BLaER1 (cell line): Measurements from ENCODE around the gene PAPOLG.
A peak's percentile ranks its signal among the peaks of the same experiment; 100 is the strongest.

Experiments
- H3K27ac ChIP-seq: shearing (Covaris generic); formaldehyde crosslinking; 2 replicates; pipeline ENCODE4 v1.8.1; 2022
- H3K27me3 ChIP-seq: shearing (Covaris generic); formaldehyde crosslinking; 2 replicates; pipeline ENCODE4 v1.8.1; 2022
- H3K36me3 ChIP-seq: shearing (Covaris generic); formaldehyde crosslinking; 2 replicates; pipeline ENCODE4 v1.8.1; 2022
- H3K4me1 ChIP-seq: shearing (Covaris generic); formaldehyde crosslinking; 2 replicates; pipeline ENCODE4 v1.8.1; 2022
- H3K4me2 ChIP-seq: shearing (Covaris generic); formaldehyde crosslinking; 2 replicates; pipeline ENCODE4 v1.8.1; 2022
- H3K4me3 ChIP-seq: shearing (Covaris generic); formaldehyde crosslinking; 2 replicates; pipeline ENCODE4 v1.8.1; 2022
- H3K9ac ChIP-seq: shearing (Covaris generic); formaldehyde crosslinking; 2 replicates; pipeline ENCODE4 v1.8.1; 2022
- H3K9me3 ChIP-seq: shearing (Covaris generic); formaldehyde crosslinking; 2 replicates; pipeline ENCODE4 v1.8.1; 2022
- H4K20me1 ChIP-seq: shearing (Covaris generic); formaldehyde crosslinking; 2 replicates; pipeline ENCODE4 v1.8.1; 2022
- Cebpa-rat ChIP-seq: shearing (Covaris generic); IDR thresholded peaks from 2 replicates; pipeline ENCODE4 v1.8.1; 2022

The PAPOLG gene

DNA sequence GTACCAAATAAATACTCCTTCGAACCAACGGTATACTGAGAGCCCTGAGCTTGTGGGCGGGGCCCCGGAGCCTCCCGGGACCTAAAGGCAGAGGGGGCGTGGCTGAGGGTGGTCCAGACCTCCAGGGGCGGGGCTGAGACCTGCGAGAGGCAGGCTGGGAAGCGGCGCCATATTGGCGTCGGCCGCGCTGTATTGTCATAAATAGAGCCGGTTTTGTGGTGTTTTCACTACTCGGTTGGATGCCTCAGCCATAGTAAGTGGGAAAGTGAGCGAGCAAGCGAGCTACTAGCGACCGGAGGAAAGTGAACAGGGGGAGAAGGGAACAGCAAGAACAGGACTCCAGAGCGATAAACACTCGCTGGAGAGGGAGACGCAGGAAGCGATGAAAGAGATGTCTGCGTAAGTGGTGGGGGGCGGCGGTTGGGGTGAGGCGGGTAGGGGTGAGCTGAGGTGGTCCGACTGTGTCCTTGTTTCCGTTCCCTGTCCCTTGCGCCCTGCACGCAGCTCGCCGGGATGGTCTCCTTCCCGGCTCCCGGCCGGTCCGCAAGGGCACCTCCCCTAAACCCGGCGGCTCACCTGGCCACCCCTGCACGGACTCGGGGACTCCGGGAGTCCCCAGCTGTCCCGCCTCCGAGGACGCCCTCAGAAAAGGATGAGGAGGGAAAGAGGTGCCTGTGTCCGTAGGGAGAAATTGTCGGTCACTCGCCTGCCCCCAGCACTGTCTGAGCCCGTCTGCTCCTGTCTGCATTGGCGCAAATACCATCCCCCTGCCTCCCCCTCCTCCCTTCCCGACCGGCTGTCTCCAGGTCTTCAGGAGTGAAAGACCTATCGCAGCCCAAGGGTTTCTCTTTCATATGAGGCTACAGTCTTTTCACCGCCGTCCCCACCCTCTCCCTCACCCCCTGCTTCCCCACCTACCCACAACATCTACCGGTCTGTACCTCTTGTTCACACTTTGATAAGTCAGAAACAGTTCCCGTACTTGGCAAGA is at the start of gene PAPOLG:
Gene PAPOLG (plus strand): TSS at position 172 of the 991 bp plus-strand sequence. CDS start 211 bp downstream, at position 383.
- Histone ChIP-seq H3K4me3 (peak within 1 kb of the TSS; percentile 96), H3K27me3 (no peaks in the 10 kb centered on the region), H3K4me1 (peaks cover 23% of the 10 kb centered on the region), H3K27ac (peak within 1 kb of the TSS; percentile 83), H3K9ac (peak within 1 kb of the TSS; percentile 87), H3K4me2 (peak within 1 kb of the TSS; percentile 85), H3K9me3 (no peaks in the 10 kb centered on the region), H3K36me3 (peaks cover 25% of the 10 kb centered on the region), H4K20me1 (peaks cover 35% of the 10 kb centered on the region)
- no peak for TF ChIP-seq Cebpa-rat

DNA sequence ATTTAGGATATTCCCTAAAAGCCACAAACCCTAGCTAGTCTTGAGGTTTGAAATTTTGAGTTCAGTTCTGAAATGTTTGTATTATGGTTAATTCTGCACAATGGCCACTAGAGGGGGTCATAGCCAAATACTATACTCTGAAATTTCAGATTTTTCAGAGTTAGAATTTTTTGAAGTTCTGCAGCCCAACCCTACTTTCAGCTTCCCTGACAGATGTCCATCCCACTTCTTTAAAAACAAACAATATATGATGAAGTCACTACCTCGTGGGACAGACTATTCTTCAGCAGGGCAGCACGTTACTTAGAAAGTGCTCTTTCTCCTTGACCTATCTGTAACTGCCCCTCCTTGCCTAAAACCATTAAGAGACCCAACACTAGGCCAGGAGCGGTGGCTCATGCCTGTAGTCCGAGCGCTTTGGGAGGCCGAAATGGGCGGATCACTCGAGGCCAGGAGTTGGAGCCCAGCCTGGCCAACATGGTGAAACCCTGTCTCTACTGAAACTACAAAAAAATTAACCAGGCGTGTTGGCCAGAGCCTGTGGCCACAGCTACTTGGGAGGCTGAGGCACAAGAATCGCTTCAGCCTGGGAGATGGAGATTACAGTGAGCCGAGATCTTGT is 48.2 kb upstream of the PAPOLG start:
- TF ChIP-seq Cebpa-rat: no peak
- Histone ChIP-seq H3K4me2 (no peak overlapping the region), H3K4me1 (no peaks in the 10 kb centered on the region), H3K9me3 (no peaks in the 10 kb centered on the region), H3K36me3 (no peaks in the 10 kb centered on the region), H3K27ac (no peak overlapping the region), H4K20me1 (no peaks in the 10 kb centered on the region), H3K4me3 (no peak overlapping the region), H3K9ac (no peak overlapping the region), H3K27me3 (no peaks in the 10 kb centered on the region)

DNA sequence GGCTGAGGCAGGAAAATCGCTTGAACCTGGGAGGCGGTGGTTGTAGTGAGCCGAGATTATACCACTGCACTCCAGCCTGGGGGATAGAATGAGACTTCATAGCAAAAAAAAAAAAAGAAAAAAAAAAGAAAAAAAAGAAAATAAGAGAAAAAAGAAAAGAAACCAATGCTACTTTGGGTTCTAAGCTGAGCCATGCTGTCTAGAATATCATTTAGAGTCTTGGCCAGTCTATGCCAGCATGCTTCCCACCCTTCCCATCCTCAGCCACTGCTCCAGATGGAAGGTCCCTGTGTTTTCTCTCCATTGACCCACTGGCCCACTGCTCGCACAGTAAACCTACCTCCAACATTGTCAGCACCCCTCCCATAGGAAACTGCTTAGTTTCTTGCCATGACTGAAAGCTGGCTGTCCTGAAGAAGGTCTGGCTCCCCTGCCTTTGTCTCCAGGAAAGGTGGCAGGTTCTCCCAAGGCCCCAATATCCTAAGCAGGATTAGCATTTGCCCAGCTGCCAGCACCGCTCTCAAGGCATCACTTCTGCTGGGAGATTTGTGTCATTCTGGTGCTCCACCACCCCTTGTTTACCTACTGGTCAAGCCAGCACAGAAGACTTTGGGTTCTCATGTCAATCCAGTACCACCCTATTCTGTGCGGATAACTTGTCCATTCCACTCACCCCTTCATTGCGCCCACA is 47.3 kb upstream of the PAPOLG start:
- no peaks in the 10 kb centered on the region for H3K27me3 ChIP-seq
- no peak overlapping the region for H3K27ac ChIP-seq
- no peak for TF ChIP-seq Cebpa-rat
- H3K4me2 ChIP-seq: no peak overlapping the region
- no peaks in the 10 kb centered on the region for H4K20me1 ChIP-seq
- H3K4me3 ChIP-seq: no peak overlapping the region
- H3K4me1 ChIP-seq: no peaks in the 10 kb centered on the region
- no peak overlapping the region for H3K9ac ChIP-seq
- H3K36me3 ChIP-seq: no peaks in the 10 kb centered on the region
- no peaks in the 10 kb centered on the region for H3K9me3 ChIP-seq

DNA sequence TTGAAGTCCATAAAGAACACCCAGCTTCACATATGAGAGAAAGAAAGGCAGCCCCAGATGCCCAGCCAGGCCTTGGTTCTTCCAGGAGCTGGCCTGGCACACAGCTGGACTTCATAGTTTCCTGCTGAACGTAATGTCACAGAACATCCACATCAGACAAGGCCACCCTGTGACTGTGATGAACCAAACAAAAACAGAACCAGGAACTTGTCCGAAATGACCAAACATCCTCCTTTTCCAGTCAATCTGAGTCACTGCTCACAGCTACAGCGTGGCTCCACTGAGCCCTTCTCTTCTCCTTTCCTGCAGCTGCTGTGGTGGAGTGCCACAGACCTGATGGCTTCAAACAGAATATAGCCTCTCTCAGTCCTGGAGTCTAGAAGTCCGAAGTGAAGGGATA is 45.4 kb upstream of the PAPOLG start:
- Histone ChIP-seq H3K4me1 (no peaks in the 10 kb centered on the region), H3K9ac (no peak overlapping the region), H3K36me3 (no peaks in the 10 kb centered on the region), H3K27ac (no peak overlapping the region), H3K27me3 (no peaks in the 10 kb centered on the region), H3K4me3 (no peak overlapping the region), H4K20me1 (no peaks in the 10 kb centered on the region), H3K4me2 (no peak overlapping the region), H3K9me3 (no peaks in the 10 kb centered on the region; the same call in 1 of the 2 replicates)
- no peak for TF ChIP-seq Cebpa-rat

- no peak for TF ChIP-seq Cebpa-rat
- Histone ChIP-seq H3K27ac (no peak overlapping the region), H3K36me3 (no peaks in the 10 kb centered on the region), H3K4me3 (no peak overlapping the region), H4K20me1 (no peaks in the 10 kb centered on the region), H3K9ac (no peak overlapping the region), H3K9me3 (no peaks in the 10 kb centered on the region; the same call in 1 of the 2 replicates), H3K4me2 (no peak overlapping the region), H3K4me1 (no peaks in the 10 kb centered on the region), H3K27me3 (no peaks in the 10 kb centered on the region)
Measured at GRCh38 chr2:60715561-60715960, 40.5 kb upstream of the PAPOLG start.

DNA sequence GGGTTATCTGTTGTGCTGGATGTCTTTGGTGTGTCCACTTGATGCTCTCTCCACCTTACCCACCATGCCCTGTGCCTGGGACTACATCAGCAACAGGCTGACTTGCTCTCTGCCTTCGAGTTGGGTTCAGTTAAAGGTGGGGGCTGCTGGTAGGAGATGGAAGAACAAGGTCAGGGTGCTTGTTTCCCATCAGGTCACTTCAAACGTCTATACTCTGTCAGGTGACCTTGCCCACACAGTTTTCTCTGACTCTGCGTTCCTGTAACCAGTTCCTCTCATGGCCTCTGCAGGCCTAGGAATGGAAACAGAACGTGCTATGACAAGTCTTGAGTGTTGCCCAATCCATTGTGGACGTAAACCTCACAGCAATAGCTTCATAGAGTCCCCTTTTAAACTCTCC is 38.4 kb upstream of the PAPOLG start:
- no peaks in the 10 kb centered on the region for H3K4me1 ChIP-seq
- no peak overlapping the region for H3K27ac ChIP-seq
- no peak overlapping the region for H3K4me3 ChIP-seq
- no peaks in the 10 kb centered on the region; the same call in 1 of the 2 replicates for H3K9me3 ChIP-seq
- H3K4me2 ChIP-seq: no peak overlapping the region
- H3K27me3 ChIP-seq: no peaks in the 10 kb centered on the region
- TF ChIP-seq Cebpa-rat: no peak
- no peak overlapping the region for H3K9ac ChIP-seq
- no peaks in the 10 kb centered on the region for H4K20me1 ChIP-seq
- H3K36me3 ChIP-seq: no peaks in the 10 kb centered on the region

DNA sequence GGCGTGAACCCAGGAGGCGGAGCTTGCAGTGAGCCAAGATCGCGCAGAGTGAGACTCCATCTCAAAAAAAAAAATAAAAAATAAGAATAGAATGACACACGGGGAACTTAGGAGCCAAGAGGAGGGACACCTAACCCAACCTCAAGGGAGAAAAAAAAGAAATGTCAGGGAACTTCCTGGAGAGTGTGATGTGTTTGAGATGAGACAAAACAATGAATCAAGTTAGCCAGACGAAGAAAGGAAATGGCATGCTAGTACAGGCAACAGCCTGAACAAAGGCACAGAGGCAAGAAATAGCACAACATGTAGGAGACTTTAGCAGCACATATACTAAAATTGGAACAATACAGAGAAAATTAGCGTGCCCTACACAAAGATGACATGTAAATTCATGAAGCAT is 36.7 kb upstream of the PAPOLG start:
- H3K4me3 ChIP-seq: no peak overlapping the region
- H3K4me1 ChIP-seq: no peaks in the 10 kb centered on the region
- H3K27ac ChIP-seq: no peak overlapping the region
- H3K27me3 ChIP-seq: no peaks in the 10 kb centered on the region
- no peaks in the 10 kb centered on the region for H4K20me1 ChIP-seq
- no peak overlapping the region for H3K9ac ChIP-seq
- no peak for TF ChIP-seq Cebpa-rat
- peaks cover 4% of the 10 kb centered on the region; the same call in 1 of the 2 replicates for H3K9me3 ChIP-seq
- no peaks in the 10 kb centered on the region for H3K36me3 ChIP-seq
- H3K4me2 ChIP-seq: no peak overlapping the region

- Histone ChIP-seq H3K4me1 (no peaks in the 10 kb centered on the region), H3K27me3 (no peaks in the 10 kb centered on the region), H3K9ac (no peak overlapping the region)
Measured at GRCh38 chr2:60725466-60725865, 30.6 kb upstream of the PAPOLG start.

DNA sequence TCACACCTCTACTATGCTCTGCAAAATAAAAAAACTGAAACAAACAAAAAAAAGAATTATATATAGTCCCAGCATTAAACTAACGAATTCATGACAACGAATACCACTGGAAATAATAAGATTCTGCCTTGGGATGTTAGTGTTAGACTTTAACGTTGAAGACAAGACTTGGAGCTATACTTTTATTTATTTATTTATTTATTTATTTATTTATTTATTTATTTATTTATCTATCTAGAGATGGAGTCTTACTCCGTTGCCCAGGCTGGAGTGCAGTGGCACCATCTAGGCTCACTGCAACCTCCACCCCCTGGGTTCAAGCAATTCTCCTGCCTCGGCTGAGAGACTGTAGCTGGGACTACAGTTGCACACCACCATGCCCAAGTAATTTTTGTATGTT is 27.2 kb upstream of the PAPOLG start:
- Histone ChIP-seq H3K36me3 (no peaks in the 10 kb centered on the region), H3K27me3 (no peaks in the 10 kb centered on the region), H3K4me3 (no peak overlapping the region), H3K27ac (no peak overlapping the region), H3K9ac (no peak overlapping the region), H3K4me1 (no peaks in the 10 kb centered on the region), H4K20me1 (no peaks in the 10 kb centered on the region), H3K4me2 (no peak overlapping the region), H3K9me3 (peaks cover 7% of the 10 kb centered on the region; the same call in 1 of the 2 replicates)
- TF ChIP-seq Cebpa-rat: no peak

More at GRCh38 chr2:60725466-60725865, 30.6 kb upstream of the PAPOLG start:
- Histone ChIP-seq H3K9me3 (peaks cover 7% of the 10 kb centered on the region; the same call in 1 of the 2 replicates), H3K27ac (no peak overlapping the region), H3K36me3 (no peaks in the 10 kb centered on the region), H4K20me1 (no peaks in the 10 kb centered on the region), H3K4me2 (no peak overlapping the region), H3K4me3 (no peak overlapping the region)
- no peak for TF ChIP-seq Cebpa-rat
